NB4 (cell line): ENCODE results near the gene PIK3C2G.

Source experiments
- DNase-seq: peaks from one replicate; pipeline ENCODE4 v3.0.0; 2010; ENCODE audit warnings: low read depth
- H3K4me3 ChIP-seq: one replicate; pipeline ENCODE4 v1.5.1; 2011; ENCODE audit warnings: mild to moderate bottlenecking, low read depth, low read length, moderate library complexity
- CTCF ChIP-seq: IDR thresholded peaks from one replicate; pipeline ENCODE4 v1.5.1; 2012; ENCODE audit warnings: low read depth, low read length
- MAX ChIP-seq: IDR thresholded peaks from 2 replicates; pipeline ENCODE4 v1.6.1; 2011; ENCODE audit warnings: low read depth, low read length
- MYC ChIP-seq: IDR thresholded peaks from 2 replicates; pipeline ENCODE4 v1.6.1; 2011; ENCODE audit warnings: low read depth, low read length
- POLR2A ChIP-seq: IDR thresholded peaks from 2 replicates; pipeline ENCODE4 v1.6.1; 2011; ENCODE audit warnings: mild to moderate bottlenecking; ENCODE audit not compliant: insufficient read length; ENCODE audit errors: extremely low read depth

Gene PIK3C2G

GRCh38 chr12:18358077-18358476 is 96.8 kb downstream of the PIK3C2G start:
- H3K4me3 ChIP-seq, result no peak overlapping the region
- DNase-seq, result no peak
- no peak for TF ChIP-seq CTCF
- TF ChIP-seq MYC, result no peak
- TF ChIP-seq POLR2A, result no peak
- no peak for TF ChIP-seq MAX

DNA sequence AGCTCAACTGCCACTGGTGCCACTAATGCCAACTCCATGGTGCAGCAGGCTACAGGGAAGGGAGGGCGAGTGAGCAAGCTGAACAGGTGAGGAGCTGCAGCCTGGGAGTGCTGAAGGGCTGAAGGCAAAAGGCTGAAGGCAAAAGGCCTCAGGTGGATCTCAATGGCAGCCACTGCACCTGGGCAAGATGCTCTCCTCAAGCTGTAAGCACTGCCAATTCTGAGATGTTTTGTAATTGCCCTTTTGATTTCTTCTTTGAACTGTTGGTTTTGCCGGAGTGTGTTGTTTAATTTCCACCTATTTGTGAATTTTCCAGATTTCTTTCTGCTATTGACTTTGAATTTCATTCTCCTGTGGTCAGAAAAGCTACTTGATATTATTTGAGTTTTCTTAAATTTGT is 97.6 kb downstream of the PIK3C2G start:
- TF ChIP-seq MYC (no peak), MAX (no peak), CTCF (no peak), POLR2A (no peak)
- DNase-seq, result no peak
- H3K4me3 ChIP-seq, result no peak overlapping the region

GRCh38 chr12:18361433-18361832 is 100.1 kb downstream of the PIK3C2G start:
- TF ChIP-seq CTCF (no peak), MAX (no peak)
- no peak for DNase-seq
- no peak overlapping the region for H3K4me3 ChIP-seq

- DNase-seq, result no peak
- no peak overlapping the region for H3K4me3 ChIP-seq
- no peak for TF ChIP-seq MAX
- no peak for TF ChIP-seq POLR2A
- no peak for TF ChIP-seq MYC
- no peak for TF ChIP-seq CTCF
Measured at GRCh38 chr12:18363321-18363720, 102.0 kb downstream of the PIK3C2G start.

- no peak overlapping the region for H3K4me3 ChIP-seq
- no peak for DNase-seq
- TF ChIP-seq MAX, result no peak
- no peak for TF ChIP-seq POLR2A
- no peak for TF ChIP-seq MYC
- TF ChIP-seq CTCF, result no peak
Measured at GRCh38 chr12:18368594-18368993, 107.3 kb downstream of the PIK3C2G start.

DNA sequence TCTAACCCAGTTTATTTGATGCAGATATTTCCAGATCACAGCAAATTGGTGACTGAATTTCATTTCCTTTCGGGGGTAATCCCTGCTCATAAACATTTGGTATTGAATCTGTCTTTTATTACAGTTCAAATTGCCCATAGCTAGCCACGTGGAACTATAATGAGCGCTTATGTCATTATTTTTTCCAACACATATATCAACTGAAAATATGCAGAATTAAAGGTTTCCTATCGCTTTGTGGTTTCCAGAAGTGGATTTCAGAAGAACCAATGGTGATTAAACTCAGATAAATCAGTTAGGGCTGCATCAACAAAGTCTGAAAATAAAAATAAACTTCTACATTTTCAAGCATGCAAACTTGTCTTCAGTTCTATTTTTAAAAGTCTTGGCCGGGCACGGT is 111.9 kb downstream of the PIK3C2G start:
- TF ChIP-seq CTCF (no peak), MYC (no peak), POLR2A (no peak), MAX (no peak)
- H3K4me3 ChIP-seq, result no peak overlapping the region
- no peak for DNase-seq
